ENCODE measurements around the gene RPL11. TPM values are rescaled to one million over a fixed set of nuclear protein-coding genes. Genes with fewer than 3 reads are reported as not detected.
A peak's percentile ranks its signal among the peaks of the same experiment; 100 is the strongest.
"Not testable (repeated sequence)": the region's sequence is repeated elsewhere in the genome, so short reads cannot be mapped to it uniquely, and the experiment has no call there.

RPL11 gene
- total RNA-seq, 1 donor from 2014 or later = 1,266 TPM

GRCh38 chr1:23684415-23684814, 7.2 kb upstream of the RPL11 start:
- DNase-seq (ENCODE audit: low read depth in 2 of 2) = no peak

GRCh38 chr1:23685197-23685596, 6.4 kb upstream of the RPL11 start:
- DNase-seq (ENCODE audit: low read depth in 2 of 2) = not testable (repeated sequence)

- not testable (repeated sequence) for DNase-seq (ENCODE audit: low read depth in 2 of 2)
Measured at GRCh38 chr1:23687680-23688079, 3.9 kb upstream of the RPL11 start.

- DNase-seq (ENCODE audit: low read depth in 2 of 2) = not testable (repeated sequence)
Measured at GRCh38 chr1:23688281-23688680, 3.3 kb upstream of the RPL11 start.

- DNase-seq (ENCODE audit: low read depth in 2 of 2) = peak in 1 of 2 donors; percentile 8
Measured at GRCh38 chr1:23692308-23692871, 784 bp downstream of the RPL11 start.

GRCh38 chr1:23693599-23693998, 2.0 kb downstream of the RPL11 start:
- DNase-seq (ENCODE audit: low read depth in 2 of 2) = no peak

- no peak for DNase-seq (ENCODE audit: low read depth in 2 of 2)
Measured at GRCh38 chr1:23694371-23694770, 2.8 kb downstream of the RPL11 start.

GRCh38 chr1:23695667-23696066, 4.1 kb downstream of the RPL11 start:
- DNase-seq (ENCODE audit: low read depth in 2 of 2) = no peak

GRCh38 chr1:23696335-23696989, 4.9 kb downstream of the RPL11 start:
- DNase-seq (ENCODE audit: low read depth in 2 of 2) = no peak

GRCh38 chr1:23698466-23698865, 6.9 kb downstream of the RPL11 start:
- no peak for DNase-seq (ENCODE audit: low read depth in 2 of 2)

GRCh38 chr1:23699280-23700179, 7.9 kb downstream of the RPL11 start:
- no peak for DNase-seq (ENCODE audit: low read depth in 2 of 2)

- no peak for DNase-seq (ENCODE audit: low read depth in 2 of 2)
Measured at GRCh38 chr1:23701310-23701709, 9.7 kb downstream of the RPL11 start.

- DNase-seq (ENCODE audit: low read depth in 2 of 2) = no peak
Measured at GRCh38 chr1:23701996-23702395, 10.4 kb downstream of the RPL11 start.

- no peak for DNase-seq (ENCODE audit: low read depth in 2 of 2)
Measured at GRCh38 chr1:23704834-23705495, 13.4 kb downstream of the RPL11 start.

- DNase-seq (ENCODE audit: low read depth in 2 of 2) = no peak
Measured at GRCh38 chr1:23709229-23709628, 17.6 kb downstream of the RPL11 start.

- peak in 1 of 2 donors; percentile 36 for DNase-seq (ENCODE audit: low read depth in 2 of 2)
Measured at GRCh38 chr1:23718482-23718881, 26.9 kb downstream of the RPL11 start.

GRCh38 chr1:23719162-23719820, 27.7 kb downstream of the RPL11 start:
- DNase-seq (ENCODE audit: low read depth in 2 of 2) = peak in 1 of 2 donors; percentile 19

- DNase-seq (ENCODE audit: low read depth in 2 of 2) = no peak
Measured at GRCh38 chr1:23720256-23720995, 28.8 kb downstream of the RPL11 start.

GRCh38 chr1:23722652-23723051, 31.0 kb downstream of the RPL11 start:
- DNase-seq (ENCODE audit: low read depth in 2 of 2) = no peak

- DNase-seq (ENCODE audit: low read depth in 2 of 2) = no peak
Measured at GRCh38 chr1:23726686-23727085, 35.1 kb downstream of the RPL11 start.

GRCh38 chr1:23727362-23727811, 35.8 kb downstream of the RPL11 start:
- DNase-seq (ENCODE audit: low read depth in 2 of 2) = no peak
